Ovary (tissue), 3 donors: ENCODE data around the gene RALBP1.

Experiments used
- EP300 ChIP-seq: sonication (generic); formaldehyde crosslinking; IDR thresholded peaks from one replicate; pipeline ENCODE4 v1.6.1; 2017; ENCODE audit warnings: antibody characterized with exemption
- TF ChIP-seq, protein P1 (sequence below), 3 donors: fragments of 450-650 bp in 2 of 3; fragments of 200-600 bp in 1 of 3; IDR thresholded peaks; one replicate each; pipeline versions ENCODE4 v1.5.1 to v1.8.0; 2016 to 2022; ENCODE audit warnings: antibody characterized with exemption in 3 of 3, mild to moderate bottlenecking in 1 of 3
- donor health status: DM: no; HTN: no; CAD: no.

DNA sequence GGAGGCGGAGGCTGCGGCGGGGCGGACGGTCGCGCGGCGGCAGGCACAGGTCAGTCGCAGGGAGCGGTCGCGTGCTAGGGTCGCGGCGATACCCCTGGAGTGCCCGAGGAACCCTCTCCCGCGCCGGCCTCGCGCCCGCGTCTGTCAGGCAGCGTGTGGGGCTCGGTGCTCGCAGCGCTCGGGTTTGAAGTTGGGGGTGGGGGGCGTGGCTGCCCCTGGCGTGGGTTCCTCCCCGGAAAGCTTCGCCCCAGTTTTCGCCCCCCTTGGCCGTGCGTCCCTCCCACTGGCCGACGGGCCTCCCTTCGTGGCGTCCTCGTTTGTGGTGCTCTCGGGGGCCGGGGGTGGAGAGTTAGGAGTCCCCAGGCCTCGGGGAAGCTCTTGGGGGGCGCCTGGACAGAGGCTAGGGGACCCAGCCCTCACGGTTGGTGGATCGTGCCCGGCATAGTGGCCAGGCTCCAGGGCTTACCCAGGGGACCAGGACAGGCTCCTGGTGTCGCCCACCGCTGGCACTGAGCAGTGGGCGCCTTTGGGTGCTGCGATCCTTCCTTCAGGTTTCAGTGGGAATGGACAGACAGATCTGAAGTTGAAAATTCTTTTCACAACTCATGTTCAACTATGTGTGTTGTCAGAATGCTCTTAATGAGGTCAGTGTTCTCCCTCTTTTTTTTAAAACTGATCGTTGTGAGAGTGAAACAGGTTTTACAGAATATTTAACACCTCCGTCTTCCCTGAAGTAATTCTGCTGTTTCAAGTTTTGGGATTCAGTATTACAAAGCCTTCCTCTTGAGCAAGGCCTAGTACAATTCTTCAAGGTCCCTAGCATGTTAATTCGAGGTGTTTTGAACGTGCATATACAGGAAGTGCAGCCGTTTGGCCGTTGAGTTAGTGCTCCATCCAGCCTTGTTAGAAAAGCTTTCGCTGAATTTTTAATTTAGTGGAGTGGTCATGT is 604 bp downstream of the RALBP1 start:
- TF ChIP-seq, protein P1, sequence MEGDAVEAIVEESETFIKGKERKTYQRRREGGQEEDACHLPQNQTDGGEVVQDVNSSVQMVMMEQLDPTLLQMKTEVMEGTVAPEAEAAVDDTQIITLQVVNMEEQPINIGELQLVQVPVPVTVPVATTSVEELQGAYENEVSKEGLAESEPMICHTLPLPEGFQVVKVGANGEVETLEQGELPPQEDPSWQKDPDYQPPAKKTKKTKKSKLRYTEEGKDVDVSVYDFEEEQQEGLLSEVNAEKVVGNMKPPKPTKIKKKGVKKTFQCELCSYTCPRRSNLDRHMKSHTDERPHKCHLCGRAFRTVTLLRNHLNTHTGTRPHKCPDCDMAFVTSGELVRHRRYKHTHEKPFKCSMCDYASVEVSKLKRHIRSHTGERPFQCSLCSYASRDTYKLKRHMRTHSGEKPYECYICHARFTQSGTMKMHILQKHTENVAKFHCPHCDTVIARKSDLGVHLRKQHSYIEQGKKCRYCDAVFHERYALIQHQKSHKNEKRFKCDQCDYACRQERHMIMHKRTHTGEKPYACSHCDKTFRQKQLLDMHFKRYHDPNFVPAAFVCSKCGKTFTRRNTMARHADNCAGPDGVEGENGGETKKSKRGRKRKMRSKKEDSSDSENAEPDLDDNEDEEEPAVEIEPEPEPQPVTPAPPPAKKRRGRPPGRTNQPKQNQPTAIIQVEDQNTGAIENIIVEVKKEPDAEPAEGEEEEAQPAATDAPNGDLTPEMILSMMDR (IDR thresholded peaks at IDR 0.05) = no peak
- TF ChIP-seq EP300 = no peak
